ENCODE results near the gene ZNF396. TPM values are rescaled to one million over a fixed set of nuclear protein-coding genes. Genes with fewer than 3 reads are reported as not detected.

Gene ZNF396
- total and polyA plus RNA-seq, 9 donors = 0.83 to 2.9 (median 1.7) TPM

- peak in 2 of 5 donors; percentile 27 to 28 for DNase-seq
- no peak overlapping the region for H3K4me3 ChIP-seq
- H3K4me1 ChIP-seq (ENCODE audit: insufficient read depth) = no peaks in the 10 kb centered on the region
- TF ChIP-seq EP300 (IDR thresholded peaks at IDR 0.05) (no peak), CTCF (IDR thresholded peaks at IDR 0.05) (peak; percentile 28 to 53 (median 47))
- peaks cover 2% of the 10 kb centered on the region for H3K27me3 ChIP-seq
- intact Hi-C loops (cut with DNase I) = loop anchor here in 1 of 4 donors (10.0 kb wide), 1 partner anchor 537 kb away; no protein-coding TSS in a partner anchor
- no peaks in the 10 kb centered on the region for H3K9me3 ChIP-seq
- H3K36me3 ChIP-seq = no peaks in the 10 kb centered on the region
- WGBS, 3 donors = 34 to 38% (median 36%) methylated on average over 5 of the region's 5 CpGs
- H3K27ac ChIP-seq = no peak overlapping the region
These were observed 30.8 kb upstream of the ZNF396 start for GRCh38 chr18:35407871-35408481.

GRCh38 chr18:35406666-35407065 lies 29.5 kb upstream of the ZNF396 start:
- H3K4me3 ChIP-seq = no peak overlapping the region
- no peaks in the 10 kb centered on the region for H3K36me3 ChIP-seq
- no peaks in the 10 kb centered on the region for H3K4me1 ChIP-seq (ENCODE audit: insufficient read depth)
- intact Hi-C loops (cut with DNase I) = loop anchor here in 1 of 4 donors (10.0 kb wide), 1 partner anchor 538 kb away; no protein-coding TSS in a partner anchor
- WGBS, 3 donors = 72 to 84% (median 76%) methylated on average over 6 of the region's 6 CpGs
- TF ChIP-seq EP300 (IDR thresholded peaks at IDR 0.05) (no peak), CTCF (IDR thresholded peaks at IDR 0.05) (no peak), POLR2A (IDR thresholded peaks at IDR 0.05) (no peak)
- no peak for DNase-seq
- H3K27me3 ChIP-seq = peaks cover 2% of the 10 kb centered on the region
- H3K9me3 ChIP-seq = no peaks in the 10 kb centered on the region
- H3K27ac ChIP-seq = no peak overlapping the region

- Histone ChIP-seq H3K36me3 (no peaks in the 10 kb centered on the region), H3K27ac (no peak overlapping the region), H3K9me3 (no peaks in the 10 kb centered on the region), H3K4me1 (ENCODE audit: insufficient read depth) (no peaks in the 10 kb centered on the region), H3K4me3 (no peak overlapping the region), H3K27me3 (no peaks in the 10 kb centered on the region)
- intact Hi-C loops (cut with DNase I) = no loop called here
- no peak for DNase-seq
- no peak for TF ChIP-seq POLR2A (IDR thresholded peaks at IDR 0.05)
- TF ChIP-seq CTCF (IDR thresholded peaks at IDR 0.05) = no peak
- TF ChIP-seq EP300 (IDR thresholded peaks at IDR 0.05) = no peak
- 84 to 86% (median 86%) methylated on average over 2 of the region's 2 CpGs for WGBS, 3 donors
These were observed 20.8 kb upstream of the ZNF396 start for GRCh38 chr18:35397976-35398375.

GRCh38 chr18:35393716-35394115 lies 16.6 kb upstream of the ZNF396 start:
- no peak for DNase-seq
- TF ChIP-seq POLR2A (IDR thresholded peaks at IDR 0.05) (no peak), CTCF (IDR thresholded peaks at IDR 0.05) (no peak), EP300 (IDR thresholded peaks at IDR 0.05) (no peak)
- Histone ChIP-seq H3K4me1 (ENCODE audit: insufficient read depth) (no peaks in the 10 kb centered on the region), H3K9me3 (no peaks in the 10 kb centered on the region), H3K27me3 (no peaks in the 10 kb centered on the region), H3K4me3 (no peak overlapping the region), H3K36me3 (no peaks in the 10 kb centered on the region), H3K27ac (no peak overlapping the region)
- intact Hi-C loops (cut with DNase I) = no loop called here
